ENCODE results near the gene KRT26.

GRCh38 chr17:40810494-40810893 is 38.5 kb upstream of the KRT26 start:
- TF ChIP-seq CTCF (IDR thresholded peaks at IDR 0.05): no peak
- no peak for TF ChIP-seq POLR2A (IDR thresholded peaks at IDR 0.05)

All from body of pancreas (tissue), 4 donors.